Activated T-cell treated with anti-CD3 and anti-CD28 coated beads, Interleukin-2, amount 50 U/mL, for 24 hours (primary cell): ENCODE measurements around the gene CNOT4.

ENCODE experiments used
- DNase-seq: peaks from one replicate; pipeline ENCODE4 v3.0.0-alpha.2; 2020
- H3K27ac Mint-ChIP-seq: 2 replicates; pipeline ENCODE4 v1.8.0; 2020; ENCODE audit warnings: mild to moderate bottlenecking, mixed read lengths
- H3K27me3 Mint-ChIP-seq: 2 replicates; pipeline ENCODE4 v1.8.0; 2020; ENCODE audit warnings: mixed read lengths
- H3K36me3 Mint-ChIP-seq: 2 replicates; pipeline ENCODE4 v1.8.0; 2020; ENCODE audit warnings: low read depth, mixed read lengths
- H3K4me1 Mint-ChIP-seq: 2 replicates; pipeline ENCODE4 v1.8.0; 2020; ENCODE audit warnings: low read depth, mixed read lengths
- H3K4me3 Mint-ChIP-seq: 2 replicates; pipeline ENCODE4 v1.8.0; 2020; ENCODE audit warnings: mild to moderate bottlenecking, moderate library complexity, mixed read lengths
- H3K9me3 Mint-ChIP-seq: 2 replicates; pipeline ENCODE4 v1.8.0; 2020; ENCODE audit warnings: mixed read lengths

CNOT4 gene

DNA sequence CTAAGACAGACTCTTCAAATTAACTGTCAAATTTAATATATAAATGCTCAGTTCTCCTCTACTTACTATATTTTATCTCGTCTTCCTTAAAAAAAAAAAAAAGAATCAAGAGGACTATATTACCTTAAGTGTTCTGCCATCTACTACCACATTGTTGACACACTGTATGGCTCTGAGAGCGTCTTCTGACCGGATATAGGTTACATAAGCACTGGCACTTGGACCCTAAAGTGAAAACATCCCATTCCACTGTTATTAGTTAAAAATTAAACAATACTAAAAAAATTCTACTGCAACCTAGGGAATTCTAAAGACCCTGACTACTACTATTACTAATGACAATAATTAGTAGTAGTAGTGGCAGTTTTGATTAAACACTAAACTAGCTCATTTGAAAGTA is 95.7 kb downstream of the CNOT4 start:
- no peak for DNase-seq
- Mint-ChIP-seq H3K4me3 (no peak overlapping the region), H3K27me3 (no peaks in the 10 kb centered on the region), H3K36me3 (peaks cover 59% of the 10 kb centered on the region), H3K27ac (no peak overlapping the region), H3K9me3 (no peaks in the 10 kb centered on the region), H3K4me1 (peaks cover 8% of the 10 kb centered on the region)

DNA sequence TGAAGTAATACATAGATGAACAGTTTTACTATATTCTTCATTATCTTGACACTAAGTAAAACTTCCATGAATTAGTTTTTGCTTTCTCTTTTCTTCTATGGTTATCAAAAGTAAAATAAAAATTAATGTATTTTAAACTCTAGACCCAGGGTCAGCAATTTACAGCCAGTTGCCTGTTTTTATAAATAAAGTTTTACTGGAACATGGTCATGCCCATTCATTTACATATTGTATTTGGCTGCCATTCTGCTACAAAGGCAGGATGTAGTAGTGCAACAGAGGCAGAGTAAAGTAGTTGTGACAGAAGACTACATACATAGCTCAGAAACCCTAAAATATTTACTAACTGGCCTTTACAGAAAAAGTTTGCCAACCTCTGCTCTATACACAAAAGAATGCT is 98.8 kb downstream of the CNOT4 start:
- Mint-ChIP-seq H3K4me3 (no peak overlapping the region), H3K36me3 (peaks cover 59% of the 10 kb centered on the region), H3K4me1 (peaks cover 16% of the 10 kb centered on the region), H3K27me3 (no peaks in the 10 kb centered on the region), H3K9me3 (no peaks in the 10 kb centered on the region), H3K27ac (no peak overlapping the region)
- DNase-seq, result no peak

DNA sequence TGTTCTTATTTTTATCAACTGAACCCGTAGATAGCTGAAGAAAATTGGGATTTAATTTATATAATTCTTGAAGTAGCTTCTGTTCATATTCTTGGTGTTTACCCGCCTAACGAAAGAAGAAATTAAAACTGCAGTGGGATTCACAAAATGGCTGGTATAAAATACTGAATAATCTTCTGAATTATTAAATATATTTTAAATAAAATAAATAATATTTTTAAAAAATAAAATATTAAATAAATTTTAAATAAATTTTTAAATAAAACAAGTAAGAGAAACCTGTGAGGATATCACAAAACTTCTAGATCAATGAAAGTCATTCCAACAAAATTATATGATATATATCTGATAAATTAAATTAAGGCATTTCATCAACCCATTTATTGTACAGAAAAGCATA is 99.4 kb downstream of the CNOT4 start:
- no peak for DNase-seq
- Mint-ChIP-seq H3K27ac (no peak overlapping the region), H3K9me3 (no peaks in the 10 kb centered on the region), H3K36me3 (peaks cover 61% of the 10 kb centered on the region), H3K4me3 (no peak overlapping the region), H3K27me3 (no peaks in the 10 kb centered on the region), H3K4me1 (peaks cover 18% of the 10 kb centered on the region)

DNA sequence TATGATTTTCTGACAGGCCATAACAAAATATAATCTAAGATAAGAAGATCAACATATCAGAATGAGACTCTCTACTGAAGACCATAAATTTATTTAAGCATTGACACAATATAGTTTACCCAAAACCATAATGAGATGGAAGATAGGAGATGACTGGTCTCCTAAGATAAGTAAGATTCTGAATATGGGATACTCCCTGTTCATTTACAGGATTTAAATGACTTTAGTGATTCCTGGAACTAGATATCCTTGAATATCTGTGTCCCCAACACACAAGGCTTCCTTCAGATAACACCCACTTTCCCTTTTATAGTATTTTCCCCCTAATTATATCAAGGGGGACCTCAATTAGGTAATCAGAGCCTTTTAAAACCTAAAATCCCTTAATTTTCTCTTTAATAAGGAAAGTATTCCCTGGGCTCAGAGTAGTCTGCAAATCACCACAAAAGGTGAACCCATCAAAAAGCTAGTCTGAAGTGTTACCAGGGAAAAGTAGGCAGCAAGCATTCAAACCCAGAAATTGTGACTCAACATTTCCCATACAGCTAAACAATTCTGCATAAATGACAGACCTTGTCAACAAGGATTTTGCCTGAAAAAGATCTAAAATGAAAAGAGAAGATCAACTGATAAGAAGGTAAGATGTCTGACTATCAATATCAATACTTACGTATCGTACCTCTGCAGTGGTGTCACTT is 99.9 kb downstream of the CNOT4 start:
- DNase-seq, result no peak
- H3K9me3 Mint-ChIP-seq, result no peaks in the 10 kb centered on the region
- H3K27ac Mint-ChIP-seq, result no peak overlapping the region
- H3K4me1 Mint-ChIP-seq, result peaks cover 18% of the 10 kb centered on the region
- no peak overlapping the region for H3K4me3 Mint-ChIP-seq
- H3K36me3 Mint-ChIP-seq, result peaks cover 61% of the 10 kb centered on the region
- no peaks in the 10 kb centered on the region for H3K27me3 Mint-ChIP-seq

DNA sequence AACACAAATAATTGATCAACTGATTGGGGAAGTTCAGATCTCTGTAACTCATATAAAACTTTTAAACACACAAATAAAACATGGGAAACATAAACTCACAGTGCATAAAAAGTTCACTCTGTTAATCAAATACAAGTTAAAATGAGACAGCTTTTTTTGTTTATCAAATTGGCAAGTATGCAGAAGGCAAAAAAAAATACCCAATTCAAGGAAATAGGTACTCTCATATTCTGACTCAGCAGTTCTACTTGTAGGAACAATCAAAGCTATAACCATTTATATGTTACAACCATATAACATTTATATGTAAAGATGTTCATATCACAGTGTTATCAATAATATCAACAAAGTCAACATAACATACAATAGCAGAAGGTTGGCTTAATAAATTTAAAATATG is 102.0 kb downstream of the CNOT4 start:
- H3K4me1 Mint-ChIP-seq, result peaks cover 18% of the 10 kb centered on the region
- no peak for DNase-seq
- H3K27ac Mint-ChIP-seq, result no peak overlapping the region
- H3K9me3 Mint-ChIP-seq, result no peaks in the 10 kb centered on the region
- no peaks in the 10 kb centered on the region for H3K27me3 Mint-ChIP-seq
- no peak overlapping the region for H3K4me3 Mint-ChIP-seq
- peaks cover 49% of the 10 kb centered on the region for H3K36me3 Mint-ChIP-seq

DNA sequence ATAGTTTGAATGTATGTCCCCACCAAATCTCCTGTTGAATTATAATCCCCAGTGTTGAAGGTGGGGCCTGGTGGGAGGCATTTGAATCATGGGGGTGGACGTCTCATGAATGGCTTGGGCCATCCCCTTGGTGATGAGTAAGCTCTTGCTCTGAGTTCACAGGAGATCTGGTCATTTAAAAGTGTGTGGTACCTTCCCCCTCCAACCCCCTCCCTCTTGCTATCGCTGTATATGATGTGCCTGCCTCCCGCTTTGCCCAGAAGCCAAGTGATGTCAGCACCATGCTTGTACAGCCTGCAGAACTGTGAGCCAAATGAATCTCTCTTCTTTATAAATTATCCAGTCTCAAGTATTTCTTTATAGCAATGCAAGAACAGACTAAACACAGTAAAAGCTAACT is 103.0 kb downstream of the CNOT4 start:
- no peak overlapping the region for H3K27ac Mint-ChIP-seq
- no peak overlapping the region for H3K4me3 Mint-ChIP-seq
- no peak for DNase-seq
- no peaks in the 10 kb centered on the region for H3K9me3 Mint-ChIP-seq
- peaks cover 18% of the 10 kb centered on the region for H3K4me1 Mint-ChIP-seq
- no peaks in the 10 kb centered on the region for H3K27me3 Mint-ChIP-seq
- peaks cover 48% of the 10 kb centered on the region for H3K36me3 Mint-ChIP-seq

DNA sequence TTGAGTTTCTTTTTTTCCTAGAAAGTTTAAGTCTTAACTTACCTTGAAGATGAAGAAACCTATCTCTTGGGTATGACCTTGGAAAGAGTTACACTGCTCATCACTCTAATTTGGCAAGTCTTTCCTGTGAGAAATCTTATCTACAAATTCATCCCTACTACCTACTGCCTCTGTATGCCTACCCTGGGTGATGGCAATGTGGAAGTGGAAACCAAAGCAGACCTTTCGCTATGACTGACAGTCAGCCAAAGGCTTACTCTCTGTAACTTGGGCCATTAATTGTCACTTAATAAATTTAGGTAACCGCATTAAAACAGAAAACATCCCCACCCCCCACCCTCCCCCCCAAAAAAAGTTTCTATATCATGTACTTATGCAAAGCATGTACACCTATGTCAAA is 103.9 kb downstream of the CNOT4 start:
- peaks cover 18% of the 10 kb centered on the region for H3K4me1 Mint-ChIP-seq
- DNase-seq, result no peak
- H3K27me3 Mint-ChIP-seq, result no peaks in the 10 kb centered on the region
- H3K36me3 Mint-ChIP-seq, result peaks cover 42% of the 10 kb centered on the region
- H3K9me3 Mint-ChIP-seq, result no peaks in the 10 kb centered on the region
- H3K4me3 Mint-ChIP-seq, result no peak overlapping the region
- no peak overlapping the region for H3K27ac Mint-ChIP-seq

DNA sequence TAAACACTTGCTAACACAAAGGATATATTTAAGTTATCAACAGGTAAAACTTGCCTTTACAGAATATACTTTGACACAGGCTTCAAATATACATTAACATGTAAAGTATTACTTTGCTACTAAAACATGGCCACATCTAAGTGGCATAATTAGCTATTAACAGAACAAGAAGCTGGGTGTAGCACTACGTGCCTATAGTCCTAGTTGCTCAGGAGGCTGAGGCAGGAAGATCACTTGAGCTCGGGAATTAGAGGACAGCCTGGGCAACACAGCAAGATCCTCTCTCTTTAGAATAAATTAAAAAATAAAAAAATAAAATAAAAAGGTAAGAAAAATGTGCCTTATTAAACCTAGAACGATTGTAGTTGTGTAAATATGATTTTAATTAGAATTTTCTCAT is 106.6 kb downstream of the CNOT4 start:
- no peak for DNase-seq
- Mint-ChIP-seq H3K4me3 (no peak overlapping the region), H3K27ac (no peak overlapping the region), H3K4me1 (peaks cover 9% of the 10 kb centered on the region), H3K36me3 (peaks cover 31% of the 10 kb centered on the region), H3K9me3 (no peaks in the 10 kb centered on the region), H3K27me3 (no peaks in the 10 kb centered on the region)

DNA sequence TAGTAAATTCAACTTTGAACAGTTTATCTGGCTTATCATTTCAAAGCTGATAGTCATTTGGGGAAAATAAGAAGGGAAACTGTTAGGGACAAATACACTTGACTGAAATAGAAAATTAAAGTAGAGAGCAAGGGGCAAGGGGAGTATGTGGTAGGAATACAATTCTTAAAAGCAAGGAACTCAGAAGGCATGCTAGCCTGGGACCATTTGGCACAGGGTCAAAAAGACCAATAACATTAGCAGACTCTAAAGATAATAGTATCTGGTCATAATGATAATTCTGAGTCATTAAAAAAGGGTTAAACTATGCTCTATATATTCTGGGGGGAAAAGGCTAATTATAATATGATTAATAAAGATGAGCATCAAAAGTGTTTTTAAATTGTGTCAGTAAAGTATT is 112.2 kb downstream of the CNOT4 start:
- H3K27ac Mint-ChIP-seq, result no peak overlapping the region
- peaks cover 54% of the 10 kb centered on the region for H3K36me3 Mint-ChIP-seq
- no peak for DNase-seq
- H3K4me1 Mint-ChIP-seq, result no peaks in the 10 kb centered on the region
- H3K4me3 Mint-ChIP-seq, result no peak overlapping the region
- H3K27me3 Mint-ChIP-seq, result no peaks in the 10 kb centered on the region
- no peaks in the 10 kb centered on the region for H3K9me3 Mint-ChIP-seq

DNA sequence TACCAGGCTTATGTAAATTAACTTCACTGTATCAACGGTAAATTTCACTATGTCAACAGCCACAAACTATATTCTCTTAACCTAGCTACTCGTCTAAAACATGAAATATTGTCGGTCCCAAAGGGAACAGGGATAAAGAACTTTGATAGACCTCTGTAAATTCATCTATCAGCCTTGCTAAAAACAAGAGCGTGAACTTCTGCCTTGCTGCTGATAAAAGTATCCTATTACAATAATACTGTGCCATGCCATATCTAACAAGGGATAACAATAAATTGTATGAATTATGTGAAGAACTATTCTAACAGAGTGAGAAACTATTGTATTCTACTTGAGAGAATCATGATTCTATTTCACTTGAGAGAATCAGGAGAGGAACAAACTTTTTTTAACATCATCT is 117.2 kb downstream of the CNOT4 start:
- H3K27me3 Mint-ChIP-seq, result no peaks in the 10 kb centered on the region
- no peak overlapping the region for H3K27ac Mint-ChIP-seq
- DNase-seq, result no peak
- H3K4me1 Mint-ChIP-seq, result peaks cover 11% of the 10 kb centered on the region
- no peak overlapping the region for H3K4me3 Mint-ChIP-seq
- no peaks in the 10 kb centered on the region for H3K9me3 Mint-ChIP-seq
- peaks cover 78% of the 10 kb centered on the region for H3K36me3 Mint-ChIP-seq

DNA sequence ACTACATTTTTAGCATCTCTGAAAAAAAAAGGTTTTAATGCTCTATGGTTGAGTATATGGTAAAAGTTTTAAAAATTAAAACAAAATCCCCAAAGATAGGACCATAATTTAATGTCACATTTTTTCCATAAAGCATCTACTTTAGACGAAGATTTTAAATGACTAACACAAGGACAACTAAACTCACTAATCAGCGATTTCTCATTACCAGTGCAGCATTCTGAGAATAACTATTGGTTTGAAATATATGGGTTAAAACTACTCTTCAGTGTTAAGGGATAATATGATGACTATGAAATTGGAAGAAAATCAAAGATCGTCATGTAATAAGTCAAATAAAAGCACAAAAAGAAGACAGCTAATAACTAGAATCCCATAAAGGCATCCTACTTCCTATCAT is 118.4 kb downstream of the CNOT4 start:
- Mint-ChIP-seq H3K36me3 (peaks cover 76% of the 10 kb centered on the region), H3K4me3 (no peak overlapping the region), H3K27me3 (no peaks in the 10 kb centered on the region), H3K4me1 (peaks cover 11% of the 10 kb centered on the region), H3K27ac (no peak overlapping the region), H3K9me3 (no peaks in the 10 kb centered on the region)
- DNase-seq, result no peak

DNA sequence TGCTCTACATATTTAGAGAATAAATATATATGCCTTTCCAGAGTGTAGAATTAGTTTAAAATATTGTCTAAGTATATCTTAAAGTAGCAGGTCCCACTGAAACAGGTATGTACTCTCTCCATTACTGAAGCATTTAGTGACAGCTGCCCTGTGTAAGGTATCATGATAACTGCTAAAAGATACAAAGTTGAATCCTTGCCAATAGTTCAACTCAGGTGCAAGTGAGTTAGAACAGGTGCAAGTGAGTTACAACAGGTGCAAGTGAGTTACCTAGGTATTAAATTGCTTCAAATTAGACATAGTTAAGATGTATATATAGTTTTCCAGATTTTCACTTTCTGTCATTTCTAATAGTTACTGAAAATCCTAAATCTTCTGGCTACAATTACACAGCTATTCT is 119.1 kb downstream of the CNOT4 start:
- DNase-seq, result no peak
- H3K4me1 Mint-ChIP-seq, result peaks cover 11% of the 10 kb centered on the region
- H3K9me3 Mint-ChIP-seq, result no peaks in the 10 kb centered on the region
- H3K36me3 Mint-ChIP-seq, result peaks cover 77% of the 10 kb centered on the region
- H3K4me3 Mint-ChIP-seq, result no peak overlapping the region
- no peaks in the 10 kb centered on the region for H3K27me3 Mint-ChIP-seq
- H3K27ac Mint-ChIP-seq, result no peak overlapping the region

DNA sequence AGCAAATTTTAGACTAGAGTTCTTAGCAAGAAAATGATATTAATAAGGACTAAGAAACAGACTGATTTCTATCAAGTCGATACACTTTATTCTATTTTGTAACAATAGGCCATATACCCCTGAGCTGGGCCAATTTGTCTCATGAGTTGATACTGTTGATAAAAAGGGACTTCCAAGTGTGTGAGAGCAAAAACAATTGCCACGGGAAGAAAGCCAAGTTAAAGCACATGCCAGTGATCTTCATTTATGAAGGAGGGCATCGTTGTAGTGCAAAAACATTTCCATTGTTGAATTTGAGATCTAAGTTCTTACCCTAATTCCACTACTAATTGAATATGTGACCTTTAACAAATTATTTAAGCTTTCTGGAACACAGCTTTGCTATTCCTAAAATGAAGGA is 119.9 kb downstream of the CNOT4 start:
- DNase-seq, result no peak
- Mint-ChIP-seq H3K36me3 (peaks cover 73% of the 10 kb centered on the region), H3K27ac (no peak overlapping the region), H3K4me1 (peaks cover 11% of the 10 kb centered on the region), H3K9me3 (no peaks in the 10 kb centered on the region), H3K27me3 (no peaks in the 10 kb centered on the region), H3K4me3 (no peak overlapping the region)

DNA sequence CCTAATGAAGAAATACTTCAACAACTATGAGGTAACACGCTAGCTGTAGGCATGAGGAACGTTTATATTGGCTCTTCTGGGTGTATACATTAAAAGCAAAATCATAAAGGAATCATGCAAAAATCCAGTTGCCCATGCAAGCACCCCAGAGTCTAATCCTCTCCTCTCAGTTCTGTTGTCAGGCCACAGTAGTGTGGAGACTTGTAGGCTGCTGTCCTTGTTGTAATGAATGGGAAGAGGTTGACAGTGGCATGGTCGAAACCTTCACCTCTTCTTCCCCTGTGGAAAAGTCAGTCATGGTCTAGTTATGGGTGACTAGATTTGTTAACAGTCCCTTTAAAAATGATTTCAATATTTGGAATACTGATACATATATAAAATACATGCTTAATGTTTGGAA is 121.3 kb downstream of the CNOT4 start:
- H3K4me3 Mint-ChIP-seq, result no peak overlapping the region
- no peaks in the 10 kb centered on the region for H3K27me3 Mint-ChIP-seq
- peaks cover 61% of the 10 kb centered on the region for H3K36me3 Mint-ChIP-seq

DNA sequence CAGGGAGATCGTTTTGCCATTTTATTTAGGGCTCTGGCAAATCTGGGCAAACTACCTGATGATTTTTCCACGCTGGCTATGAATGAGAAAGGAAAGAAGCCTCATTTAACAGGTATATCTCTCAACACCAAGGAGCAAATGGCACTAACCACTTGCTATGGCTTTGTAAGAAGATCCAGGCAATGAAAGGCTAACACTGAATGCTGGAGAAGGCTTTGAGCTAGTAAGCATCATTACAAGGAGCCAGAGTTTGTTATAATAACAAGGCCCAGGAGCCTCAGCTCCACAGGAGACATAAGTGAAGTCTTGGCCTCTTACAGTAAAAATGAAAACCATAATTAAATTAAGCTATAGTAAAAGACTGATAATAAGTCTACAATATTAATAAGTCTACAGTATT is 123.1 kb downstream of the CNOT4 start:
- Mint-ChIP-seq H3K27me3 (no peaks in the 10 kb centered on the region), H3K27ac (no peak overlapping the region), H3K4me3 (no peak overlapping the region), H3K36me3 (peaks cover 48% of the 10 kb centered on the region), H3K9me3 (no peaks in the 10 kb centered on the region), H3K4me1 (peaks cover 8% of the 10 kb centered on the region)
- DNase-seq, result no peak

More for the DNA sequence above, 121.3 kb downstream of the CNOT4 start:
- no peak for DNase-seq
- Mint-ChIP-seq H3K9me3 (no peaks in the 10 kb centered on the region), H3K27ac (no peak overlapping the region), H3K4me1 (peaks cover 11% of the 10 kb centered on the region)

DNA sequence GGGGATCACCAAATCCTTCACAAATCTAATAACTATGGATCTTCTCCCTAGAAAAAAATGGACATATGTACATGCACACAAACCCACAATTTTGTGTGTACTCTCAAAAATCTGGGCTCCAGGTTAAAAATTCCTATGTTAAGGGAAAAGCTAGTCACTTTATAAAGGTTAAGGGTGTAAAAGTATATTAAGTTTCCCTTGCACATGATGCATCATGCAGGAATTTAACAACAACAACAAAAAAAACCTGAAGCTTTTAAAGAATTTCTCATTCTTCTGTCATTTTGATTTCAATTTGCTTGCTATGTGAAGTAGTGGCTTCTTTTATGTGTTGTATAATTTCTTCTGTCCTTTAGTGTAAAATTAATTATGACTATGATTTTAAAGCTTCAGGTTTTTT is 123.7 kb downstream of the CNOT4 start:
- Mint-ChIP-seq H3K27me3 (no peaks in the 10 kb centered on the region), H3K27ac (no peak overlapping the region)
- no peak for DNase-seq

More for the DNA sequence above, 123.7 kb downstream of the CNOT4 start:
- Mint-ChIP-seq H3K9me3 (no peaks in the 10 kb centered on the region), H3K4me3 (no peak overlapping the region), H3K4me1 (peaks cover 3% of the 10 kb centered on the region), H3K36me3 (peaks cover 43% of the 10 kb centered on the region)
